C4-2B (cell line): Measurements from ENCODE around the gene CCL8.

Source experiments
- H3K27ac ChIP-seq: fragments of 450-650 bp; 2 replicates; pipeline ENCODE4 v1.5.1; 2017
- ZFX ChIP-seq: fragments of 450-650 bp; IDR thresholded peaks from 2 replicates; pipeline ENCODE4 v1.6.1; 2017
- TF ChIP-seq, protein P1 (sequence below): fragments of 450-650 bp; conservative IDR thresholded peaks from 2 replicates; pipeline ENCODE4 v1.5.1; 2017; ENCODE audit warnings: mild to moderate bottlenecking

Gene CCL8

DNA sequence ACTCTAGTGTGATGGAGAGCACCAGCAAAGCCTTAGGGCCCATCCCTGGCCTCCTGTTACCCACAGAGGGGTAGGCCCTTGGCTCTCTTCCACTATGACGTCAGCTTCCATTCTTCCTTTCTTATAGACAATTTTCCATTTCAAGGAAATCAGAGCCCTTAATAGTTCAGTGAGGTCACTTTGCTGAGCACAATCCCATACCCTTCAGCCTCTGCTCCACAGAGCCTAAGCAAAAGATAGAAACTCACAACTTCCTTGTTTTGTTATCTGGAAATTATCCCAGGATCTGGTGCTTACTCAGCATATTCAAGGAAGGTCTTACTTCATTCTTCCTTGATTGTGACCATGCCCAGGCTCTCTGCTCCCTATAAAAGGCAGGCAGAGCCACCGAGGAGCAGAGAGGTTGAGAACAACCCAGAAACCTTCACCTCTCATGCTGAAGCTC lies at the start of gene CCL8:
Gene CCL8 (plus strand): TSS at position 397 of the 445 bp plus-strand sequence. CDS start 67 bp downstream, outside the sequence.
- TF ChIP-seq, protein P1, sequence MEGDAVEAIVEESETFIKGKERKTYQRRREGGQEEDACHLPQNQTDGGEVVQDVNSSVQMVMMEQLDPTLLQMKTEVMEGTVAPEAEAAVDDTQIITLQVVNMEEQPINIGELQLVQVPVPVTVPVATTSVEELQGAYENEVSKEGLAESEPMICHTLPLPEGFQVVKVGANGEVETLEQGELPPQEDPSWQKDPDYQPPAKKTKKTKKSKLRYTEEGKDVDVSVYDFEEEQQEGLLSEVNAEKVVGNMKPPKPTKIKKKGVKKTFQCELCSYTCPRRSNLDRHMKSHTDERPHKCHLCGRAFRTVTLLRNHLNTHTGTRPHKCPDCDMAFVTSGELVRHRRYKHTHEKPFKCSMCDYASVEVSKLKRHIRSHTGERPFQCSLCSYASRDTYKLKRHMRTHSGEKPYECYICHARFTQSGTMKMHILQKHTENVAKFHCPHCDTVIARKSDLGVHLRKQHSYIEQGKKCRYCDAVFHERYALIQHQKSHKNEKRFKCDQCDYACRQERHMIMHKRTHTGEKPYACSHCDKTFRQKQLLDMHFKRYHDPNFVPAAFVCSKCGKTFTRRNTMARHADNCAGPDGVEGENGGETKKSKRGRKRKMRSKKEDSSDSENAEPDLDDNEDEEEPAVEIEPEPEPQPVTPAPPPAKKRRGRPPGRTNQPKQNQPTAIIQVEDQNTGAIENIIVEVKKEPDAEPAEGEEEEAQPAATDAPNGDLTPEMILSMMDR = no peak
- H3K27ac ChIP-seq = peak within 1 kb of the TSS; percentile 56

DNA sequence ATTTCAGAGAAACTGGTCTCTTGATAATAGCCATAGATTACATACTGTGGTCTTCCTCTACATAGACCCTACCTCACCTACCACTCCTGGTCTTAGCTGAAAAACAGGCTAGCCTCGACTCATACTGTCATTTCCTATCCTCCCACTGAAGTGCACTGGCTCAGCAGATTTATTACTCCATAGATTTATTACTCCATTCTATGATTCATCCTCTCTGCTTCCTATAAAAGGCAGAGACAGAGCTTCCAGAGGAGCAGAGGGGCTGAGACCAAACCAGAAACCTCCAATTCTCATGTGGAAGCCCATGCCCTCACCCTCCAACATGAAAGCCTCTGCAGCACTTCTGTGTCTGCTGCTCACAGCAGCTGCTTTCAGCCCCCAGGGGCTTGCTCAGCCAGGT lies 49.3 kb upstream of the CCL8 start, which contains the start of gene CCL7:
Gene CCL7 (plus strand): TSS at position 253 of the 400 bp plus-strand sequence. CDS start 70 bp downstream, at position 323.
- no peak within 1 kb of the TSS for H3K27ac ChIP-seq
- TF ChIP-seq ZFX = no peak
- TF ChIP-seq, protein P1 = no peak

DNA sequence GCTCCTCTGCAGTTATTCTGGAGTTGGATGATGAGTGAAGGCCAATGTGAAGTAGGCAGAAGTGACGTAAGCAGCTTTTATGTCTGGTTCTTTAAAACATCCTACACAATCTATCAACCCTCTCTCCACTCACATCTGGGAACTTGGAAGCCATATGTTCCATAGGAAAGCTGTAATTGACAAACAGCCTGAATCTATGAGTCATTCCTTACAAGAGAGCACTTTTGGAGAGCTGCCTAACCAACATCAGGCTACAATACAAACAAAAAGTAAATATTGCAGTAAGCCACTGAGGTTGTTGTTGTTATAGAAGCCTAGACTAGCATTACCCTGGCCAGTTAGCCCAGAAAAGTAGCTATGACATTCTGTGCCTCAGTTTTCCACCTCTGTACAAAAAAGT lies 43.4 kb upstream of the CCL8 start:
- TF ChIP-seq ZFX = no peak
- TF ChIP-seq, protein P1 = no peak
- no peak overlapping the region for H3K27ac ChIP-seq

DNA sequence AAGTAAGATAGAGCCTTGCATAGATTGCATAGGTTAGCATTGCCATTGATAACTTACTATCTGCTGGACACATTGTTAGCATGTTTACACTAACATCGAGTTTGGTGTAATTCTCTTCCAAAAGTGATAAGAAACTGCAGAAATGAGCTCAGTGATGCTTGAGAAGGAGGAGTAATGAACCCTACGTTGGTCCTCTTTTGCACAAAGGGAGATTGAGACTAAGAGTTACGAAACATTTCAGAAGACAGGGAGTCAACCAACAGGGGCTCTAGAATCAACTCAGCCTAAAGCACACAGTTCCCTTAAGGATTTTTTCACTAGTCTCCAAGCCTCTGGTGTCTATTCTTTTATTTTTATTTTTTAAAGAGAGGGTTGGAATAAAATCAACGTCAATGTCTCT lies 42.4 kb upstream of the CCL8 start:
- H3K27ac ChIP-seq = no peak overlapping the region
- TF ChIP-seq, protein P1 = no peak
- no peak for TF ChIP-seq ZFX

DNA sequence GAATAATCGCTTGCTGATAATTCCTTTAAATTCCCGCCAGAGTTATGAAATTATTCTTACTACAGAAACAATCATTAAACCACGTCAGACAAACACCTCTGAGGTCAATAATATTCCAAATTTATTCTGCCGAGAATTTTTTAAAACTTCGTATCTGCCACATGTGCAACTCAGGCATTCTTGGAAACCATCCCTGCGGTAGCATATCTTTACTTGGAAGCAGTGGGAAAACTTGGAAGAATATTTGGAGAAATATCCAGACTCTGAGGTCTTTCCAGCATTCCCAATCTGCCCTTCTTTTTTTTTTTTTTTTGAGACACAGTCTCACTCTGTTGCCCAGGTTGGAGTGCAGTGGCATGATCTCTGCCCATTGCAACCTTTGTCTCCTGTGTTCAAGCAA lies 35.7 kb upstream of the CCL8 start:
- H3K27ac ChIP-seq = no peak overlapping the region
- TF ChIP-seq, protein P1 = no peak
- no peak for TF ChIP-seq ZFX

DNA sequence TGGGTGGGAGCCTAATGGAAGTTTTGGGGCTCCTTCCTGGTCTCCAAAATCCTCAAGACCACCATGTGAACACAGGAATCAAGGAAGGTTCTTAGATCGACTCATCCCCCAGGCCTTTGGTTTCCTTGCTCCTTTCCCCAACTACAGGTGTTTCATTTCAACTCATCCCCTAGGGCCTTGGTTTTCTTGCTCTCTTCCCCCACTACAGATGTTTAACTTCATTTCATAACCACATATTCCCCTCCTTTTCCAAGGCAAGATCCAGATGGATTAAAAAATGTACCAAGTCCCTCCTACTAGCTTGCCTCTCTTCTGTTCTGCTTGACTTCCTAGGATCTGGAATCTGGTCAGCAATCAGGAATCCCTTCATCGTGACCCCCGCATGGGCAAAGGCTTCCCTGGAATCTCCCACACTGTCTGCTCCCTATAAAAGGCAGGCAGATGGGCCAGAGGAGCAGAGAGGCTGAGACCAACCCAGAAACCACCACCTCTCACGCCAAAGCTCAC lies 33.9 kb upstream of the CCL8 start, which contains the start of gene CCL11:
Gene CCL11 (plus strand): TSS at position 457 of the 507 bp plus-strand sequence. CDS start 67 bp downstream, outside the sequence.
- H3K27ac ChIP-seq = no peak within 1 kb of the TSS
- TF ChIP-seq, protein P1 = no peak
- TF ChIP-seq ZFX = no peak

DNA sequence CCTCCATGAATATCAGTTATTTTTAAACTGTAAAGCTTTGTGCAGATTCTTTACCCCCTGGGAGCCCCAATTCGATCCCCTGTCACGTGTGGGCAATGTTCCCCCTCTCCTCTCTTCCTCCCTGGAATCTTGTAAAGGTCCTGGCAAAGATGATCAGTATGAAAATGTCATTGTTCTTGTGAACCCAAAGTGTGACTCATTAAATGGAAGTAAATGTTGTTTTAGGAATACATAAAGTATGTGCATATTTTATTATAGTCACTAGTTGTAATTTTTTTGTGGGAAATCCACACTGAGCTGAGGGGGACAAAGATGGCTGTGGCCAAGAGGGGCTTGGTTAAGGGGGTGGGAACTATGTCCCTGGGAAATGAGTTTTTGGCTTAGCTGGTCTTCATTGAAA lies 31.4 kb upstream of the CCL8 start:
- TF ChIP-seq, protein P1 = no peak
- TF ChIP-seq ZFX = no peak
- no peak overlapping the region for H3K27ac ChIP-seq
